HepG2 (cell line): ENCODE results near the gene NPDC1. TPM values are rescaled to one million over a fixed set of nuclear protein-coding genes. Genes with fewer than 3 reads are reported as not detected.

Experiments used
- KDM3A ChIP-seq: IDR thresholded peaks from 2 replicates; pipeline ENCODE4 v1.6.1; 2018; ENCODE audit warnings: low read depth, missing compliant biosample characterization
- PPARG ChIP-seq: conservative IDR thresholded peaks from 2 replicates; pipeline ENCODE4 v1.6.1; 2016; ENCODE audit warnings: missing biosample characterization, missing genetic modification reagents
- TCF12 ChIP-seq, 2 experiments: fragments of 450-650 bp in 1 of 2; sonication (generic) in 1 of 2; formaldehyde crosslinking in 1 of 2; IDR thresholded peaks; 2 replicates each; pipeline versions ENCODE4 v1.6.1 to v1.8.0; 2017 to 2022; ENCODE audit warnings: antibody characterized with exemption in 1 of 2, mild to moderate bottlenecking in 1 of 2, missing genetic modification reagents in 1 of 2, moderate library complexity in 1 of 2
- TOPORS ChIP-seq: sonication (generic); formaldehyde crosslinking; IDR thresholded peaks from 2 replicates; pipeline ENCODE4 v1.8.0; 2023; ENCODE audit warnings: mild to moderate bottlenecking, missing genetic modification reagents
- WIZ ChIP-seq: sonication (generic); formaldehyde crosslinking; IDR thresholded peaks from 2 replicates; pipeline ENCODE4 v1.5.1; 2020; ENCODE audit warnings: mild to moderate bottlenecking, missing genetic modification reagents
- ZNF136 ChIP-seq: sonication (generic); formaldehyde crosslinking; IDR thresholded peaks from 2 replicates; pipeline ENCODE4 v1.8.1; 2022; ENCODE audit warnings: low read depth, mild to moderate bottlenecking, moderate library complexity, missing genetic modification reagents
- ZNF138 ChIP-seq: sonication (generic); formaldehyde crosslinking; IDR thresholded peaks from 2 replicates; pipeline ENCODE4 v1.5.0; 2020; ENCODE audit warnings: mild to moderate bottlenecking, low read depth, missing genetic modification reagents
- ZNF326 ChIP-seq: sonication (generic); formaldehyde crosslinking; IDR thresholded peaks from 2 replicates; pipeline ENCODE4 v1.4.0; 2020; ENCODE audit warnings: missing genetic modification reagents, borderline replicate concordance
- ZSCAN31 ChIP-seq: sonication (generic); formaldehyde crosslinking; IDR thresholded peaks from 2 replicates; pipeline ENCODE4 v1.5.0; 2020; ENCODE audit warnings: low read depth, mild to moderate bottlenecking, missing genetic modification reagents
- polyA plus RNA-seq, 8 experiments: library from polyadenylated mRNA; depleted of rRNA in 3 of 8; stranded (reverse) in 7 of 8; unstranded in 1 of 8; fragments of >200 nt; fragmentation: Illumina TruSeq in 4 of 8; extraction: Trizol in 4 of 8; gene quantifications; 2 replicates each; pipeline versions ENCODE4 v1.2.1 to v1.2.3, GENCODE V29; 2011 to 2016; ENCODE audit warnings: low read depth in 4 of 8, missing spikeins in 1 of 8, mixed read lengths in 1 of 8; ENCODE audit not compliant: insufficient read depth in 1 of 8
- total RNA-seq, 5 experiments: library from RNA; depleted of rRNA; stranded (reverse); fragments of >200 nt; fragmentation: Illumina TruSeq; extraction: Trizol; gene quantifications; 2 replicates each; pipeline ENCODE4 v1.2.3, GENCODE V29; 2016; ENCODE audit warnings: low read depth in 1 of 5
- TF ChIP-seq, protein P1 (sequence below), 2 experiments: fragments of 450-650 bp in 1 of 2; sonication (generic) in 1 of 2; formaldehyde crosslinking in 1 of 2; IDR thresholded peaks; 2 replicates each; pipeline versions ENCODE4 v1.6.1 to v1.8.0; 2016 to 2022; ENCODE audit warnings: antibody characterized with exemption in 1 of 2, mild to moderate bottlenecking in 1 of 2, missing genetic modification reagents in 1 of 2
- TF ChIP-seq, protein P2 (sequence below): sonication (generic); formaldehyde crosslinking; IDR thresholded peaks from 2 replicates; pipeline ENCODE4 v1.8.1; 2023; ENCODE audit warnings: mild to moderate bottlenecking, missing genetic modification reagents
- TF ChIP-seq, protein P3 (sequence below): sonication (generic); formaldehyde crosslinking; IDR thresholded peaks from 2 replicates; pipeline ENCODE4 v1.4.0; 2020; ENCODE audit warnings: mild to moderate bottlenecking, missing genetic modification reagents
- TF ChIP-seq, protein P4 (sequence below): sonication (generic); formaldehyde crosslinking; IDR thresholded peaks from 2 replicates; pipeline ENCODE4 v1.5.0; 2020; ENCODE audit warnings: missing genetic modification reagents

The NPDC1 gene
- total and polyA plus RNA-seq, 2 of the 13 experiments (the other 11 are each of a cell fraction or from before 2014, with no cell fraction given), result 0.84 to 5.4 TPM

DNA sequence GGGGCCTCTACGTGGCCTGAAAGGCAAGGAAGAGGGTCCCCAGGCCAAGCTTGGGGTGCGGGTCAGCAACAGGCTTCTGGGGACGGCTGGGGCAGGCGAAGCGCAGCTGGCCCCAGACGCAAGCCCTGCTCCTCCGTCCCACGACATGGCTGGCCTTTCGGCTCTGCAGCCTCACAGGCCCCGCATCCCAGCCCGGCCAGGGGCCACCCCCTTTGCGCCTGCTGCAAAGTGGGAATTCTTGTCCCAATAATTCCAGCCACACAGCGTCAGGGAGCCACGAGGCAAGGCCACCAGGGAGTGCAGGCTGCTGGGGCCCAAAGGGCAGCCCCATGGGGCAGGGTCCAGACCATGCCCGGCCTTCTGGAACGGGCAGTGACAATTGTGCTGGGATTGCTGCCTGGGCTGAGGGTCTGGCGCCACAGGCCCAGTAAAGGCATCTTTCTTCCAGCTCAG is 9.0 kb upstream of the NPDC1 start (continued):
- TF ChIP-seq, protein P1, sequence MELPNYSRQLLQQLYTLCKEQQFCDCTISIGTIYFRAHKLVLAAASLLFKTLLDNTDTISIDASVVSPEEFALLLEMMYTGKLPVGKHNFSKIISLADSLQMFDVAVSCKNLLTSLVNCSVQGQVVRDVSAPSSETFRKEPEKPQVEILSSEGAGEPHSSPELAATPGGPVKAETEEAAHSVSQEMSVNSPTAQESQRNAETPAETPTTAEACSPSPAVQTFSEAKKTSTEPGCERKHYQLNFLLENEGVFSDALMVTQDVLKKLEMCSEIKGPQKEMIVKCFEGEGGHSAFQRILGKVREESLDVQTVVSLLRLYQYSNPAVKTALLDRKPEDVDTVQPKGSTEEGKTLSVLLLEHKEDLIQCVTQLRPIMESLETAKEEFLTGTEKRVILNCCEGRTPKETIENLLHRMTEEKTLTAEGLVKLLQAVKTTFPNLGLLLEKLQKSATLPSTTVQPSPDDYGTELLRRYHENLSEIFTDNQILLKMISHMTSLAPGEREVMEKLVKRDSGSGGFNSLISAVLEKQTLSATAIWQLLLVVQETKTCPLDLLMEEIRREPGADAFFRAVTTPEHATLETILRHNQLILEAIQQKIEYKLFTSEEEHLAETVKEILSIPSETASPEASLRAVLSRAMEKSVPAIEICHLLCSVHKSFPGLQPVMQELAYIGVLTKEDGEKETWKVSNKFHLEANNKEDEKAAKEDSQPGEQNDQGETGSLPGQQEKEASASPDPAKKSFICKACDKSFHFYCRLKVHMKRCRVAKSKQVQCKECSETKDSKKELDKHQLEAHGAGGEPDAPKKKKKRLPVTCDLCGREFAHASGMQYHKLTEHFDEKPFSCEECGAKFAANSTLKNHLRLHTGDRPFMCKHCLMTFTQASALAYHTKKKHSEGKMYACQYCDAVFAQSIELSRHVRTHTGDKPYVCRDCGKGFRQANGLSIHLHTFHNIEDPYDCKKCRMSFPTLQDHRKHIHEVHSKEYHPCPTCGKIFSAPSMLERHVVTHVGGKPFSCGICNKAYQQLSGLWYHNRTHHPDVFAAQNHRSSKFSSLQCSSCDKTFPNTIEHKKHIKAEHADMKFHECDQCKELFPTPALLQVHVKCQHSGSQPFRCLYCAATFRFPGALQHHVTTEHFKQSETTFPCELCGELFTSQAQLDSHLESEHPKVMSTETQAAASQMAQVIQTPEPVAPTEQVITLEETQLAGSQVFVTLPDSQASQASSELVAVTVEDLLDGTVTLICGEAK (IDR thresholded peaks at IDR 0.05), result no peak
- TF ChIP-seq, protein P1 (CRISPR knock-in tag; IDR thresholded peaks at IDR 0.05), result no peak; the same call in 1 of the 2 replicates
- TF ChIP-seq ZNF326 (CRISPR knock-in tag) (no peak), PPARG (CRISPR knock-in tag) (0 out of 2 replicates have a peak, but pooled peaks have one; percentile 15), ZNF138 (CRISPR knock-in tag) (no peak), WIZ (CRISPR knock-in tag) (no peak), ZSCAN31 (CRISPR knock-in tag) (no peak; the same call in 1 of the 2 replicates), KDM3A (CRISPR knock-in tag) (no peak), TCF12 (IDR thresholded peaks at IDR 0.05) (no peak), TCF12 (CRISPR knock-in tag; IDR thresholded peaks at IDR 0.05) (no peak), TOPORS (peak; percentile 85; the same call in 1 of the 2 replicates), ZNF136 (CRISPR knock-in tag) (no peak)
- TF ChIP-seq, protein P2, sequence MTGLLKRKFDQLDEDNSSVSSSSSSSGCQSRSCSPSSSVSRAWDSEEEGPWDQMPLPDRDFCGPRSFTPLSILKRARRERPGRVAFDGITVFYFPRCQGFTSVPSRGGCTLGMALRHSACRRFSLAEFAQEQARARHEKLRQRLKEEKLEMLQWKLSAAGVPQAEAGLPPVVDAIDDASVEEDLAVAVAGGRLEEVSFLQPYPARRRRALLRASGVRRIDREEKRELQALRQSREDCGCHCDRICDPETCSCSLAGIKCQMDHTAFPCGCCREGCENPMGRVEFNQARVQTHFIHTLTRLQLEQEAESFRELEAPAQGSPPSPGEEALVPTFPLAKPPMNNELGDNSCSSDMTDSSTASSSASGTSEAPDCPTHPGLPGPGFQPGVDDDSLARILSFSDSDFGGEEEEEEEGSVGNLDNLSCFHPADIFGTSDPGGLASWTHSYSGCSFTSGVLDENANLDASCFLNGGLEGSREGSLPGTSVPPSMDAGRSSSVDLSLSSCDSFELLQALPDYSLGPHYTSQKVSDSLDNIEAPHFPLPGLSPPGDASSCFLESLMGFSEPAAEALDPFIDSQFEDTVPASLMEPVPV (CRISPR knock-in tag), result no peak; the same call in 1 of the 2 replicates
- TF ChIP-seq, protein P3, sequence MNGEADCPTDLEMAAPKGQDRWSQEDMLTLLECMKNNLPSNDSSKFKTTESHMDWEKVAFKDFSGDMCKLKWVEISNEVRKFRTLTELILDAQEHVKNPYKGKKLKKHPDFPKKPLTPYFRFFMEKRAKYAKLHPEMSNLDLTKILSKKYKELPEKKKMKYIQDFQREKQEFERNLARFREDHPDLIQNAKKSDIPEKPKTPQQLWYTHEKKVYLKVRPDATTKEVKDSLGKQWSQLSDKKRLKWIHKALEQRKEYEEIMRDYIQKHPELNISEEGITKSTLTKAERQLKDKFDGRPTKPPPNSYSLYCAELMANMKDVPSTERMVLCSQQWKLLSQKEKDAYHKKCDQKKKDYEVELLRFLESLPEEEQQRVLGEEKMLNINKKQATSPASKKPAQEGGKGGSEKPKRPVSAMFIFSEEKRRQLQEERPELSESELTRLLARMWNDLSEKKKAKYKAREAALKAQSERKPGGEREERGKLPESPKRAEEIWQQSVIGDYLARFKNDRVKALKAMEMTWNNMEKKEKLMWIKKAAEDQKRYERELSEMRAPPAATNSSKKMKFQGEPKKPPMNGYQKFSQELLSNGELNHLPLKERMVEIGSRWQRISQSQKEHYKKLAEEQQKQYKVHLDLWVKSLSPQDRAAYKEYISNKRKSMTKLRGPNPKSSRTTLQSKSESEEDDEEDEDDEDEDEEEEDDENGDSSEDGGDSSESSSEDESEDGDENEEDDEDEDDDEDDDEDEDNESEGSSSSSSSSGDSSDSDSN, result peak; percentile 92
- TF ChIP-seq, protein P4, sequence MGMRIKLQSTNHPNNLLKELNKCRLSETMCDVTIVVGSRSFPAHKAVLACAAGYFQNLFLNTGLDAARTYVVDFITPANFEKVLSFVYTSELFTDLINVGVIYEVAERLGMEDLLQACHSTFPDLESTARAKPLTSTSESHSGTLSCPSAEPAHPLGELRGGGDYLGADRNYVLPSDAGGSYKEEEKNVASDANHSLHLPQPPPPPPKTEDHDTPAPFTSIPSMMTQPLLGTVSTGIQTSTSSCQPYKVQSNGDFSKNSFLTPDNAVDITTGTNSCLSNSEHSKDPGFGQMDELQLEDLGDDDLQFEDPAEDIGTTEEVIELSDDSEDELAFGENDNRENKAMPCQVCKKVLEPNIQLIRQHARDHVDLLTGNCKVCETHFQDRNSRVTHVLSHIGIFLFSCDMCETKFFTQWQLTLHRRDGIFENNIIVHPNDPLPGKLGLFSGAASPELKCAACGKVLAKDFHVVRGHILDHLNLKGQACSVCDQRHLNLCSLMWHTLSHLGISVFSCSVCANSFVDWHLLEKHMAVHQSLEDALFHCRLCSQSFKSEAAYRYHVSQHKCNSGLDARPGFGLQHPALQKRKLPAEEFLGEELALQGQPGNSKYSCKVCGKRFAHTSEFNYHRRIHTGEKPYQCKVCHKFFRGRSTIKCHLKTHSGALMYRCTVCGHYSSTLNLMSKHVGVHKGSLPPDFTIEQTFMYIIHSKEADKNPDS, result no peak; the same call in 1 of the 2 replicates
